ENCODE data around the gene CEL. TPM values are rescaled to one million over a fixed set of nuclear protein-coding genes. Genes with fewer than 3 reads are reported as not detected.

Gene CEL
- total and polyA plus RNA-seq, 2 experiments from 2014 or later: 0.27 to 2.3 TPM

DNA sequence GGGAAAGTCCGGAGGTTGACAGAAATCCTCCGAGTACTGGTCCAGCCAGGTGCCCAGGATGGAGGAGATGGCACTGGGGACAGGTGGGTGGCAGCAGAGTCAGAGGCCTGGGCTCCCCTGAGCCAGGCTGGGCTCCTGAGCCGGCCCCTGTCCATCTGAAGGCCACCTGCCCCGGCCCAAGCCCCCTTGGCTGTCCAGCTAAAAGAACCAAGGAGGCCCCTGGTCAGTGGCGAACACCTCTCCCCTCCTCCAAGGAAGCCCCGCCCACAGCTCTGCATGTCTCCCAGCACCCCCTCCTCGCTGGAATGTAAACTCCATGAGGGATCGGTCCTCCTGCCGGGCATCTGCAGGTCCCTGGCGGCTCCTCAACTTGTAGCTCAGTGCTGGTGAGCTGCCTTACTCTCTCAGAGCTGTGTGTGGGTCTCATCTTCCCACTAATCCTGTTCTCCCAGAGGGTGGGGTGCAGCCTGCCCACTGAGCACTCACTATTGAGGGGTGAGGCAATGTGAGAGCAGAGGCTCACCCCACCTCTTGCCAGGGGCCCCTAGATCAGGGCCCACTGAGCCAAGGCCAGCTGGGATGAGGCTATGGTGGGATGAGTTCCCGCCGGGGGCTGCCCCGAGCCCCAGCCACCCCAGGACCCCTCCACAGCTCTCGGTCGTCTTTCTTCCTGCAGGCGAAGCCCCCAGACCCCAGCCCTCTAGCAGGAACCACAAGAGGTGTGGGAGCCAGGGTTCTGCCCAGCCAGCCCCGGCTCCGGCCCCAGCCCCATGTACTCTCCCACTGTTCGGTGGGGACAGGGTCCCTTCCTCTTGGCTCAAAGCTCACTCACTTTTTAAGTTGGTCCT, 47.2 kb downstream of the CEL start (continued):
- TF ChIP-seq, protein P1, sequence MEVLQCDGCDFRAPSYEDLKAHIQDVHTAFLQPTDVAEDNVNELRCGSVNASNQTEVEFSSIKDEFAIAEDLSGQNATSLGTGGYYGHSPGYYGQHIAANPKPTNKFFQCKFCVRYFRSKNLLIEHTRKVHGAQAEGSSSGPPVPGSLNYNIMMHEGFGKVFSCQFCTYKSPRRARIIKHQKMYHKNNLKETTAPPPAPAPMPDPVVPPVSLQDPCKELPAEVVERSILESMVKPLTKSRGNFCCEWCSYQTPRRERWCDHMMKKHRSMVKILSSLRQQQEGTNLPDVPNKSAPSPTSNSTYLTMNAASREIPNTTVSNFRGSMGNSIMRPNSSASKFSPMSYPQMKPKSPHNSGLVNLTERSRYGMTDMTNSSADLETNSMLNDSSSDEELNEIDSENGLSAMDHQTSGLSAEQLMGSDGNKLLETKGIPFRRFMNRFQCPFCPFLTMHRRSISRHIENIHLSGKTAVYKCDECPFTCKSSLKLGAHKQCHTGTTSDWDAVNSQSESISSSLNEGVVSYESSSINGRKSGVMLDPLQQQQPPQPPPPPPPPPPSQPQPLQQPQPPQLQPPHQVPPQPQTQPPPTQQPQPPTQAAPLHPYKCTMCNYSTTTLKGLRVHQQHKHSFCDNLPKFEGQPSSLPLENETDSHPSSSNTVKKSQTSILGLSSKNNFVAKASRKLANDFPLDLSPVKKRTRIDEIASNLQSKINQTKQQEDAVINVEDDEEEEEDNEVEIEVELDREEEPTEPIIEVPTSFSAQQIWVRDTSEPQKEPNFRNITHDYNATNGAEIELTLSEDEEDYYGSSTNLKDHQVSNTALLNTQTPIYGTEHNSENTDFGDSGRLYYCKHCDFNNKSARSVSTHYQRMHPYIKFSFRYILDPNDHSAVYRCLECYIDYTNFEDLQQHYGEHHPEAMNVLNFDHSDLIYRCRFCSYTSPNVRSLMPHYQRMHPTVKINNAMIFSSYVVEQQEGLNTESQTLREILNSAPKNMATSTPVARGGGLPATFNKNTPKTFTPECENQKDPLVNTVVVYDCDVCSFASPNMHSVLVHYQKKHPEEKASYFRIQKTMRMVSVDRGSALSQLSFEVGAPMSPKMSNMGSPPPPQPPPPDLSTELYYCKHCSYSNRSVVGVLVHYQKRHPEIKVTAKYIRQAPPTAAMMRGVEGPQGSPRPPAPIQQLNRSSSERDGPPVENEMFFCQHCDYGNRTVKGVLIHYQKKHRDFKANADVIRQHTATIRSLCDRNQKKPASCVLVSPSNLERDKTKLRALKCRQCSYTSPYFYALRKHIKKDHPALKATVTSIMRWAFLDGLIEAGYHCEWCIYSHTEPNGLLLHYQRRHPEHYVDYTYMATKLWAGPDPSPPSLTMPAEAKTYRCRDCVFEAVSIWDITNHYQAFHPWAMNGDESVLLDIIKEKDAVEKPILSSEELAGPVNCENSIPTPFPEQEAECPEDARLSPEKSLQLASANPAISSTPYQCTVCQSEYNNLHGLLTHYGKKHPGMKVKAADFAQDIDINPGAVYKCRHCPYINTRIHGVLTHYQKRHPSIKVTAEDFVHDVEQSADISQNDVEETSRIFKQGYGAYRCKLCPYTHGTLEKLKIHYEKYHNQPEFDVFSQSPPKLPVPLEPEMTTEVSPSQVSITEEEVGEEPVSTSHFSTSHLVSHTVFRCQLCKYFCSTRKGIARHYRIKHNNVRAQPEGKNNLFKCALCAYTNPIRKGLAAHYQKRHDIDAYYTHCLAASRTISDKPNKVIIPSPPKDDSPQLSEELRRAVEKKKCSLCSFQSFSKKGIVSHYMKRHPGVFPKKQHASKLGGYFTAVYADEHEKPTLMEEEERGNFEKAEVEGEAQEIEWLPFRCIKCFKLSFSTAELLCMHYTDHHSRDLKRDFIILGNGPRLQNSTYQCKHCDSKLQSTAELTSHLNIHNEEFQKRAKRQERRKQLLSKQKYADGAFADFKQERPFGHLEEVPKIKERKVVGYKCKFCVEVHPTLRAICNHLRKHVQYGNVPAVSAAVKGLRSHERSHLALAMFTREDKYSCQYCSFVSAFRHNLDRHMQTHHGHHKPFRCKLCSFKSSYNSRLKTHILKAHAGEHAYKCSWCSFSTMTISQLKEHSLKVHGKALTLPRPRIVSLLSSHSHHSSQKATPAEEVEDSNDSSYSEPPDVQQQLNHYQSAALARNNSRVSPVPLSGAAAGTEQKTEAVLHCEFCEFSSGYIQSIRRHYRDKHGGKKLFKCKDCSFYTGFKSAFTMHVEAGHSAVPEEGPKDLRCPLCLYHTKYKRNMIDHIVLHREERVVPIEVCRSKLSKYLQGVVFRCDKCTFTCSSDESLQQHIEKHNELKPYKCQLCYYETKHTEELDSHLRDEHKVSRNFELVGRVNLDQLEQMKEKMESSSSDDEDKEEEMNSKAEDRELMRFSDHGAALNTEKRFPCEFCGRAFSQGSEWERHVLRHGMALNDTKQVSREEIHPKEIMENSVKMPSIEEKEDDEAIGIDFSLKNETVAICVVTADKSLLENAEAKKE (CRISPR knock-in tag; IDR thresholded peaks at IDR 0.05): no peak
- TF ChIP-seq STAT1 (IDR thresholded peaks at IDR 0.05; ENCODE audit: unreplicated experiment): no peak
- TF ChIP-seq, protein P2, sequence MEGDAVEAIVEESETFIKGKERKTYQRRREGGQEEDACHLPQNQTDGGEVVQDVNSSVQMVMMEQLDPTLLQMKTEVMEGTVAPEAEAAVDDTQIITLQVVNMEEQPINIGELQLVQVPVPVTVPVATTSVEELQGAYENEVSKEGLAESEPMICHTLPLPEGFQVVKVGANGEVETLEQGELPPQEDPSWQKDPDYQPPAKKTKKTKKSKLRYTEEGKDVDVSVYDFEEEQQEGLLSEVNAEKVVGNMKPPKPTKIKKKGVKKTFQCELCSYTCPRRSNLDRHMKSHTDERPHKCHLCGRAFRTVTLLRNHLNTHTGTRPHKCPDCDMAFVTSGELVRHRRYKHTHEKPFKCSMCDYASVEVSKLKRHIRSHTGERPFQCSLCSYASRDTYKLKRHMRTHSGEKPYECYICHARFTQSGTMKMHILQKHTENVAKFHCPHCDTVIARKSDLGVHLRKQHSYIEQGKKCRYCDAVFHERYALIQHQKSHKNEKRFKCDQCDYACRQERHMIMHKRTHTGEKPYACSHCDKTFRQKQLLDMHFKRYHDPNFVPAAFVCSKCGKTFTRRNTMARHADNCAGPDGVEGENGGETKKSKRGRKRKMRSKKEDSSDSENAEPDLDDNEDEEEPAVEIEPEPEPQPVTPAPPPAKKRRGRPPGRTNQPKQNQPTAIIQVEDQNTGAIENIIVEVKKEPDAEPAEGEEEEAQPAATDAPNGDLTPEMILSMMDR (conservative IDR thresholded peaks at IDR 0.05; ENCODE audit: low read depth in 2 of 2): no peak
- TF ChIP-seq ZNF331 (CRISPR knock-in tag; IDR thresholded peaks at IDR 0.05; ENCODE audit: low read depth): no peak
- TF ChIP-seq CREB1 (CRISPR knock-in tag; IDR thresholded peaks at IDR 0.05; ENCODE audit: low read depth): no peak
